Neuronal stem cell (in vitro differentiated cells): ENCODE data around the gene CDH9.

Source experiments
- DNase-seq: peaks from one replicate; pipeline ENCODE4 v3.0.0-alpha.2; 2013; ENCODE audit warnings: low spot score
- H2AFZ ChIP-seq: one replicate; pipeline ENCODE4 v1.6.1; 2013; ENCODE audit warnings: mild to moderate bottlenecking, low read length, inconsistent platforms
- H2AK5ac ChIP-seq: 2 replicates; pipeline ENCODE4 v1.6.1; 2013; ENCODE audit warnings: low read depth, mild to moderate bottlenecking, inconsistent platforms, low read length, moderate library complexity, mixed read lengths
- H2BK120ac ChIP-seq: 2 replicates; pipeline ENCODE4 v1.6.1; 2013; ENCODE audit warnings: low read depth, mild to moderate bottlenecking, inconsistent platforms, low read length, moderate library complexity, mixed read lengths
- H2BK12ac ChIP-seq: one replicate; pipeline ENCODE4 v1.6.1; 2013; ENCODE audit warnings: low read length, inconsistent platforms
- H2BK15ac ChIP-seq: 2 replicates; pipeline ENCODE4 v1.6.1; 2013; ENCODE audit warnings: mild to moderate bottlenecking, low read length, inconsistent platforms, mixed read lengths
- H2BK5ac ChIP-seq: one replicate; pipeline ENCODE4 v1.6.1; 2013; ENCODE audit warnings: inconsistent platforms, mild to moderate bottlenecking, low read length, moderate library complexity
- H3K14ac ChIP-seq: one replicate; pipeline ENCODE4 v1.6.1; 2013; ENCODE audit warnings: low read length, inconsistent platforms
- H3K18ac ChIP-seq: 2 replicates; pipeline ENCODE4 v1.6.1; 2013; ENCODE audit warnings: low read length, inconsistent platforms
- H3K23ac ChIP-seq: 2 replicates; pipeline ENCODE4 v1.6.1; 2013; ENCODE audit warnings: low read depth, mild to moderate bottlenecking, mixed read lengths, low read length, inconsistent platforms; ENCODE audit not compliant: poor library complexity
- H3K27ac ChIP-seq: replicated peaks from 3 replicates; pipeline ENCODE4 v1.5.1; 2013; ENCODE audit warnings: low read length, inconsistent platforms
- H3K27me3 ChIP-seq, 3 experiments: 2 replicates each; pipeline ENCODE4 v1.6.1; 2013; ENCODE audit warnings: low read length in 3 of 3, mild to moderate bottlenecking in 2 of 3, inconsistent platforms in 1 of 3, low read depth in 1 of 3, mixed read lengths in 1 of 3, moderate library complexity in 1 of 3; ENCODE audit not compliant: control insufficient read depth in 3 of 3, insufficient read depth in 3 of 3
- H3K36me3 ChIP-seq, 2 donors: replicated peaks in 1 of 2; 2 replicates each; pipeline ENCODE4 v1.6.1; 2013; ENCODE audit warnings: low read length in 2 of 2; ENCODE audit not compliant: control insufficient read depth in 2 of 2, insufficient read depth in 2 of 2
- H3K4ac ChIP-seq: 2 replicates; pipeline ENCODE4 v1.6.1; 2013; ENCODE audit warnings: inconsistent platforms, mild to moderate bottlenecking, low read length, moderate library complexity
- H3K4me1 ChIP-seq, 2 donors: 1 replicate in 1 of 2; 2 replicates in 1 of 2; pipeline ENCODE4 v1.6.1; 2013; ENCODE audit warnings: low read length in 2 of 2, low read depth in 1 of 2; ENCODE audit not compliant: control insufficient read depth in 2 of 2, insufficient read depth in 1 of 2
- H3K4me2 ChIP-seq: one replicate; pipeline ENCODE4 v1.6.1; 2013; ENCODE audit warnings: mild to moderate bottlenecking, low read length, inconsistent platforms; ENCODE audit not compliant: insufficient read depth, poor library complexity, severe bottlenecking
- H3K4me3 ChIP-seq, 2 donors: 2 replicates each; pipeline ENCODE4 v1.5.1; 2013; ENCODE audit warnings: low read length in 2 of 2, mild to moderate bottlenecking in 2 of 2, inconsistent platforms in 1 of 2, moderate library complexity in 1 of 2
- H3K79me1 ChIP-seq: one replicate; pipeline ENCODE4 v1.6.1; 2013; ENCODE audit warnings: low read depth, mild to moderate bottlenecking, inconsistent platforms, low read length, moderate library complexity
- H3K9ac ChIP-seq: one replicate; pipeline ENCODE4 v1.6.1; 2013; ENCODE audit warnings: mild to moderate bottlenecking, low read depth, low read length, inconsistent platforms; ENCODE audit not compliant: poor library complexity
- H3K9me3 ChIP-seq, 2 donors: replicated peaks in 1 of 2; 2 replicates each; pipeline versions ENCODE3 to v1.6.1; 2013; ENCODE audit warnings: low read length in 2 of 2, mild to moderate bottlenecking in 2 of 2, inconsistent platforms in 1 of 2, low read depth in 1 of 2, mixed read lengths in 1 of 2, moderate library complexity in 1 of 2; ENCODE audit not compliant: control insufficient read depth in 2 of 2, insufficient read depth in 1 of 2
- H4K8ac ChIP-seq: one replicate; pipeline ENCODE4 v1.6.1; 2013; ENCODE audit warnings: low read depth, mild to moderate bottlenecking, inconsistent platforms, low read length, moderate library complexity
- H4K91ac ChIP-seq: one replicate; pipeline ENCODE4 v1.6.1; 2013; ENCODE audit warnings: low read length, low read depth, mild to moderate bottlenecking, inconsistent platforms; ENCODE audit not compliant: poor library complexity
- WGBS, 2 donors: extraction: QIAGEN DNeasy Blood & Tissue Kit; methylation state at CpG; one replicate each; pipeline ENCODE4 v1.1.7; 2013; ENCODE audit warnings: missing lambda C conversion rate in 2 of 2, mixed read lengths in 1 of 2; ENCODE audit not compliant: insufficient read length in 2 of 2, insufficient replicate concordance in 1 of 2; ENCODE audit errors: extremely low coverage in 2 of 2; 5-methylcytosine and 5-hydroxymethylcytosine counted together

The CDH9 gene

DNA sequence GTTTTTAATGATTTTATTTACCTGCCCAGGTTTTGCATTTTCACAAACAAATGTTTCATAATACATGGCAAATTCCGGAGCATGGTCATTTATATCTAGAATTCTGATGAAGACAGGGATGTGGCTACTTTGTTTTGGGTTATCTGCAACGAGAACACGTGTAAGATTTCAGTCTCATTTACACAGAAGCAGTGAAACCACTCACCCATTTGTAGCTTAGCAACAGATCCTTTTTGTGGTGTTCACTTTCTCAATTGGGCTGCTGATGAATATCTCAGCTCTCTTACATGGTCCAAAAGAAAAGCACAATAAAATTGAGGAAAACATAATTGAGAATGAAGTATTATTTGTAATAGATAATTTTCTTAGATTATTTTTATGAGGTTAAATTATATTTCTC, 148.6 kb downstream of the CDH9 start:
- H3K36me3 ChIP-seq = no peaks in the 10 kb centered on the region
- no peak overlapping the region for H2BK12ac ChIP-seq
- no peak overlapping the region for H3K4me3 ChIP-seq
- no peak overlapping the region for H2BK5ac ChIP-seq
- no peak overlapping the region for H4K91ac ChIP-seq
- H3K4me1 ChIP-seq = peaks cover 0 to 9% of the 10 kb centered on the region in 2 donors
- no peak overlapping the region for H2BK120ac ChIP-seq
- no peak for DNase-seq
- no peak overlapping the region for H2BK15ac ChIP-seq
- no CpG with 5 or more reads among the region's 3 CpGs for WGBS, 2 donors
- no peak overlapping the region for H3K4ac ChIP-seq
- no peaks in the 10 kb centered on the region for H3K9me3 ChIP-seq
- H3K23ac ChIP-seq = no peak overlapping the region
- H3K27ac ChIP-seq = no peak overlapping the region
- H4K8ac ChIP-seq = no peak overlapping the region
- no peak overlapping the region for H3K14ac ChIP-seq
- H3K9ac ChIP-seq = no peak overlapping the region
- H2AK5ac ChIP-seq = no peak overlapping the region
- no peak overlapping the region for H3K18ac ChIP-seq
- no peak overlapping the region for H3K4me2 ChIP-seq
- H3K79me1 ChIP-seq = no peaks in the 10 kb centered on the region
- no peaks in the 10 kb centered on the region for H3K27me3 ChIP-seq
- peak overlapping the region; percentile 24 for H2AFZ ChIP-seq

DNA sequence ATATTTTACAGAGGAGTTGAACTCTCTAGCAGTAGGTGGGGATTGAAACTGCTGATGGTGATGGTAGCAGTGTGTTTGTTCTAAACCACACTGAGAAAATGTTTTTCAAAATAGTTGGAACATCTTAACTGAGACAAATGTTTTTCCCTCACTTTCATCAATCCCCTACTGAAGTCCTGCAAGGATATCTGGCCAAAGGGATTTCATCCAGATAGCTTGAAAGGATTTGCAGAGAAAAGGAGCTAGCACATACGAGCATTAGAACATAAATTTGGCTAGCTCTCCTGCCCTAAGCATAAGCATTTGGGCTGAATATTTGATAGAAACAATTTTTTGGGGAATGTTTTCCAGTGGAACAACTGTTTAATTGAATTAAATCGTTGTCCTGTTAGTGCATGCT, 153.9 kb downstream of the CDH9 start:
- H3K9me3 ChIP-seq = no peaks in the 10 kb centered on the region
- no peak overlapping the region for H2AFZ ChIP-seq
- H2BK15ac ChIP-seq = no peak overlapping the region
- no peaks in the 10 kb centered on the region for H3K27me3 ChIP-seq
- H4K91ac ChIP-seq = no peak overlapping the region
- H3K18ac ChIP-seq = no peak overlapping the region
- peaks cover 0 to 3% of the 10 kb centered on the region in 2 donors for H3K4me1 ChIP-seq
- no peak for DNase-seq
- H3K4ac ChIP-seq = no peak overlapping the region
- H2BK12ac ChIP-seq = no peak overlapping the region
- no peak overlapping the region for H2BK5ac ChIP-seq
- H3K4me2 ChIP-seq = no peak overlapping the region
- H4K8ac ChIP-seq = no peak overlapping the region
- H3K4me3 ChIP-seq = no peak overlapping the region
- H3K27ac ChIP-seq = no peak overlapping the region
- no peak overlapping the region for H3K23ac ChIP-seq
- no peak overlapping the region for H2AK5ac ChIP-seq
- H3K9ac ChIP-seq = no peak overlapping the region
- no peak overlapping the region for H3K14ac ChIP-seq
- no peaks in the 10 kb centered on the region for H3K36me3 ChIP-seq
- H2BK120ac ChIP-seq = no peak overlapping the region
- no peaks in the 10 kb centered on the region for H3K79me1 ChIP-seq
- WGBS, 2 donors = no CpG with 5 or more reads among the region's 2 CpGs

DNA sequence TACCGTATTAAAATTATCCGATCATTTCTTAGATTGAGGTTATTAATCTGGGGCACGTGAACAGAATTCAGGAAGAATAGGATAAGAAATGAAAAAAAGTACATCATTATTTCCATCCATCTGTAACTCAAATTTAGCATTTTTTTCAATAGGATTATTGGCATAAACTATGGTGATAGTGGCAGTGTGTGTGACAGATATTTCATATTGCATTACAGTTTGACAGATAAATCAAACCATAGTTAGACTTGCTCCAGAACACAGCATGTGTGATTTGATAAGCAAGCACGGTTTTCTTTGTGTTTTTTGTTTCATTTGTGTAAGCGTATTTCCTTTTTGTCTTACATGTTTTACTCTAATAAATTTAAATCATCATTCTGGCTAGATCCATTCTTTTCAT, 155.0 kb downstream of the CDH9 start:
- Histone ChIP-seq H3K36me3 (no peaks in the 10 kb centered on the region), H2BK5ac (no peak overlapping the region), H4K8ac (no peak overlapping the region), H3K4me3 (no peak overlapping the region), H3K4me1 (no peaks in the 10 kb centered on the region), H3K9ac (no peak overlapping the region), H3K79me1 (no peaks in the 10 kb centered on the region), H3K27ac (no peak overlapping the region), H3K4ac (no peak overlapping the region), H2BK12ac (no peak overlapping the region), H4K91ac (no peak overlapping the region), H2AFZ (no peak overlapping the region), H2BK120ac (no peak overlapping the region), H3K4me2 (no peak overlapping the region), H3K18ac (no peak overlapping the region), H3K23ac (no peak overlapping the region), H2BK15ac (no peak overlapping the region), H2AK5ac (no peak overlapping the region), H3K27me3 (no peaks in the 10 kb centered on the region), H3K14ac (no peak overlapping the region), H3K9me3 (no peaks in the 10 kb centered on the region)
- DNase-seq = no peak
- no CpG with 5 or more reads among the region's 5 CpGs for WGBS, 2 donors

DNA sequence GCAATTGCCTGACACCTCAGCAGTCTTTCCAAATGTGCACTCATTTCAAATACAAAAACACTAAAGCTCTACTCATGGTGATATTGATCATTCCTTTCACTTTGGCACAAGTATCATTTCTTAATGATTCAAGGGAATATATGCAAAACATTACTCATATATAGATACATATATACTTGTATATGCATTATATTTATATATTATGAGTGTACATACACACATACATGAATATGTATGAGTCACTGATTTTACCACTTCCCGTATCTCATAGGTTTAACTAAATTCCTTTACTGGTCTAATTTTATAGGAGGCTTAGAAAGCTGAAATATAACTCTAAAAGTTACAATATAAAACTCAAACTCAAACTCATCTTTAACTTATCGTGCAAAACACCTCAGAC, 156.5 kb downstream of the CDH9 start:
- no peak overlapping the region for H4K8ac ChIP-seq
- H3K23ac ChIP-seq = no peak overlapping the region
- H3K79me1 ChIP-seq = no peaks in the 10 kb centered on the region
- no peaks in the 10 kb centered on the region for H3K36me3 ChIP-seq
- no peaks in the 10 kb centered on the region for H3K4me1 ChIP-seq
- no CpG with 5 or more reads among the region's 2 CpGs for WGBS, 2 donors
- H2AFZ ChIP-seq = no peak overlapping the region
- no peak overlapping the region for H3K9ac ChIP-seq
- H2BK120ac ChIP-seq = no peak overlapping the region
- H2BK12ac ChIP-seq = no peak overlapping the region
- no peak overlapping the region for H3K27ac ChIP-seq
- no peak overlapping the region for H3K4me3 ChIP-seq
- H2AK5ac ChIP-seq = no peak overlapping the region
- H2BK15ac ChIP-seq = no peak overlapping the region
- no peak overlapping the region for H2BK5ac ChIP-seq
- H3K18ac ChIP-seq = no peak overlapping the region
- DNase-seq = no peak
- no peak overlapping the region for H4K91ac ChIP-seq
- H3K9me3 ChIP-seq = no peaks in the 10 kb centered on the region
- H3K14ac ChIP-seq = no peak overlapping the region
- H3K4me2 ChIP-seq = no peak overlapping the region
- H3K27me3 ChIP-seq = no peaks in the 10 kb centered on the region
- no peak overlapping the region for H3K4ac ChIP-seq
